ENCODE results near the gene PPP2R2C.

- TF ChIP-seq YY1 (IDR thresholded peaks at IDR 0.05; ENCODE audit: insufficient read depth, insufficient read length) (no peak), ZNF274 (IDR thresholded peaks at IDR 0.05; ENCODE audit: low read depth, low read length) (no peak), SUZ12 (IDR thresholded peaks at IDR 0.05; ENCODE audit: extremely low read depth, insufficient read depth, insufficient read length) (no peak)
Measured at GRCh38 chr4:6461301-6462165, 10.9 kb downstream of the PPP2R2C start.

Data from NT2/D1 (cell line).